ENCODE results near the gene CREB3.

GRCh38 chr9:35716230-35716629, 16.2 kb upstream of the CREB3 start:
- TF ChIP-seq CTCF (IDR thresholded peaks at IDR 0.05; ENCODE audit: low read depth, low read length) (no peak), POLR2A (IDR thresholded peaks at IDR 0.05; ENCODE audit: extremely low read depth, insufficient read length) (no peak), MYC (IDR thresholded peaks at IDR 0.05; ENCODE audit: low read depth, low read length) (no peak)
